Measurements from ENCODE around the gene PRSS50.
A peak's percentile ranks its signal among the peaks of the same experiment; 100 is the strongest.
"Not testable (repeated sequence)": the region's sequence is repeated elsewhere in the genome, so short reads cannot be mapped to it uniquely, and the experiment has no call there.

PRSS50 gene

GRCh38 chr3:46709157-46709654, 8.5 kb downstream of the PRSS50 start:
- no peak for DNase-seq (ENCODE audit: low read depth)
- H3K4me3 ChIP-seq (ENCODE audit: low read length): no peak overlapping the region
- TF ChIP-seq, protein P1, sequence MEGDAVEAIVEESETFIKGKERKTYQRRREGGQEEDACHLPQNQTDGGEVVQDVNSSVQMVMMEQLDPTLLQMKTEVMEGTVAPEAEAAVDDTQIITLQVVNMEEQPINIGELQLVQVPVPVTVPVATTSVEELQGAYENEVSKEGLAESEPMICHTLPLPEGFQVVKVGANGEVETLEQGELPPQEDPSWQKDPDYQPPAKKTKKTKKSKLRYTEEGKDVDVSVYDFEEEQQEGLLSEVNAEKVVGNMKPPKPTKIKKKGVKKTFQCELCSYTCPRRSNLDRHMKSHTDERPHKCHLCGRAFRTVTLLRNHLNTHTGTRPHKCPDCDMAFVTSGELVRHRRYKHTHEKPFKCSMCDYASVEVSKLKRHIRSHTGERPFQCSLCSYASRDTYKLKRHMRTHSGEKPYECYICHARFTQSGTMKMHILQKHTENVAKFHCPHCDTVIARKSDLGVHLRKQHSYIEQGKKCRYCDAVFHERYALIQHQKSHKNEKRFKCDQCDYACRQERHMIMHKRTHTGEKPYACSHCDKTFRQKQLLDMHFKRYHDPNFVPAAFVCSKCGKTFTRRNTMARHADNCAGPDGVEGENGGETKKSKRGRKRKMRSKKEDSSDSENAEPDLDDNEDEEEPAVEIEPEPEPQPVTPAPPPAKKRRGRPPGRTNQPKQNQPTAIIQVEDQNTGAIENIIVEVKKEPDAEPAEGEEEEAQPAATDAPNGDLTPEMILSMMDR (conservative IDR thresholded peaks at IDR 0.05; ENCODE audit: low read length): no peak

DNA sequence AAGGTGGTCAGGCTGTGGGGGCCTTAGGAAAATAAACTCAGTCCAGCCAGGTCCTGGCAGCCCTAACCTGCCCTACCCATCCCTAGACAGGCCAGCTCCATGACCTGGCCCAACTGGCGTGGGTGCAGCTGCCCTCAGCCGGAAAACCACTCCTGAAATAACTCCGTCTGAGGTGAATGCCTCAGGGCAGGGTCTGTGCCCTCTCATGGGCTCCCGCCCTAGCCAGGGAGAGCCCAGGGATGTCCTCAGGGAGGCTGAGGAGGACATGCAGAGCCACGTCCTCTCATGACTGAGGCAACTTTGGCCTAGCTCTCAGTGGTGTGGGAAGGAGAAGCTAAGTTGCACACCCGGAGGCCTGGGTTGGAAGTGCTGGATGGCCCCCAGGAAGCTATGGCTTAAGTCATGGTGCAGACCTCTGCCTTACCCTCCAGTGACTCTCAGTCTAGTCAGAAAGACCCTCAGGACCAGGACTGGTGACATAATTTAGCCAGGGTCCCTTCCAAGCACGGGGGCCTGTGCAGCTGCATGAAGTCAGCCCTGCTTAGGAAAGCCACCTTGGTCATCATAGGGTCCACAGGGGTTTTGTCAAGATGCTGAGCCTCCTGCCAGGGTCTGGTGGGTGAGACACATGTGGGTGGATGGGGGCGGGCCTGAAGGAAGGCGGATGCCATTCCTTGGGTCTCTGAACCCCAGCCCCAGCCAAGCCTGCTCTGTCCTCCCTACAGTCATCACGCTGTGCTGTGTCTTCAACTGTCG, 9.1 kb downstream of the PRSS50 start:
- DNase-seq (ENCODE audit: low read depth): no peak
- TF ChIP-seq, protein P1 (conservative IDR thresholded peaks at IDR 0.05; ENCODE audit: low read length): no peak

DNA sequence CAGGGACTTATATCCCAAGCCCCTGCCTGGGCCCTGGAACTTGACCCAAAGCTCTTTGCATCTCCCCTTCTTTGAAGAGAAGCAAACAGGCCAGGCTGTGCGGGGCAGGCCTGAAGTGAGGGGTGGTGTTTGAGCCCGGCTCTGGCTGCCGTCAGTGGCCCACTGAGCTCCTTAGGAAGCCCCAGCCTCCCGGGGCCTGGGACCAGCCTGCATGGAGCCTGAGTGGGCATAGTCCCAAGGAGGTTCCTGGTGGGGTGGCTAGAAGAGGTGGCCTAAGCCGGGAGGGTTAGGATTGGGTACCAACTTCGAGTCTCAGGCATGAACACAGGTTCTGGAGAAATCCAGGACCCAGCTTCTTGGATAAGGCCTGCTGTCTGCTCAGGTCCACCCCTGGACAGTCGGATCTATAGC, 10.1 kb downstream of the PRSS50 start:
- DNase-seq (ENCODE audit: low read depth): no peak

More for the DNA sequence above, 9.1 kb downstream of the PRSS50 start:
- H3K4me3 ChIP-seq (ENCODE audit: low read length): no peak overlapping the region

DNA sequence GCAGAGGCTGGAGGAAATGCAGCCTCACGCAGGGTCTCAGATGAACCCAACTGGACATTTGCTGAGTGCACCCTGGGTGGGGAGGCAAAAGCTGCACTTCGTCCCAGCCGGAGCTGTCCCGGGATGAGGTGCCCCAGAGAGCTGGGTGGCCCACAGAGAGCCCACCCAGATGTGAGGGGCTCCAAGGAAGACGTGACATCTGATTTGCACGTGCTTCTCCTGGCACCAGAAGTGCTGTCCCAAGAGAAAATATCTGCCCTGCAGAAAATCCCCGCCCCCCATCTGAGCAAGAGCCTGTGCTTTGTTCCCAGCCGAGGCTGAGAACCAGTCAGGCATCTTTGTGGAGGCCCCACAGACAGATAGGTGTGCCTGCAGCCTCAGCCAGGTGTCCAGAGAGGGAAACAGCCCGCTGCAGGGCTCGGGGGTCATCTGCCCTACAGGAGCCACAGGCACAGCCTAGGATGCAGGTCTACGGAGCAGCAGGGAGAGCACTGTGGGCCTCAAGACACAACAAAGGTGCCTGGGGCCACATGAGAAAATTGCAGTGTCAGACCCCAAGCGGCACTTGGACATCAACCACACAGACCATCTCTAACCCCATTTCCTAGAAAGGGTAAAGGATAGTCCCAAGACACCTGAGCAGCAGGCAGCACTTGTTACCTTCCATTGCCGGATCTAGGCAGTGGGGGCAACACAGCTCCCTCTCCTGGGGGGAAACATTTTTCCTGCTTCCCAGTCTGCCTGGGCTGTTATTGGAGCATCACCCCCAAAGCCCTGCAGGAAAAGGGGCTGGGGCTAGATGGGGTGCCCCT, 10.7 kb downstream of the PRSS50 start:
- TF ChIP-seq, protein P1 (conservative IDR thresholded peaks at IDR 0.05; ENCODE audit: low read length): no peak
- H3K4me3 ChIP-seq (ENCODE audit: low read length): no peak overlapping the region
- DNase-seq (ENCODE audit: low read depth): no peak

More for the DNA sequence above, 10.1 kb downstream of the PRSS50 start:
- TF ChIP-seq, protein P1 (conservative IDR thresholded peaks at IDR 0.05; ENCODE audit: low read length): no peak
- H3K4me3 ChIP-seq (ENCODE audit: low read length): no peak overlapping the region

DNA sequence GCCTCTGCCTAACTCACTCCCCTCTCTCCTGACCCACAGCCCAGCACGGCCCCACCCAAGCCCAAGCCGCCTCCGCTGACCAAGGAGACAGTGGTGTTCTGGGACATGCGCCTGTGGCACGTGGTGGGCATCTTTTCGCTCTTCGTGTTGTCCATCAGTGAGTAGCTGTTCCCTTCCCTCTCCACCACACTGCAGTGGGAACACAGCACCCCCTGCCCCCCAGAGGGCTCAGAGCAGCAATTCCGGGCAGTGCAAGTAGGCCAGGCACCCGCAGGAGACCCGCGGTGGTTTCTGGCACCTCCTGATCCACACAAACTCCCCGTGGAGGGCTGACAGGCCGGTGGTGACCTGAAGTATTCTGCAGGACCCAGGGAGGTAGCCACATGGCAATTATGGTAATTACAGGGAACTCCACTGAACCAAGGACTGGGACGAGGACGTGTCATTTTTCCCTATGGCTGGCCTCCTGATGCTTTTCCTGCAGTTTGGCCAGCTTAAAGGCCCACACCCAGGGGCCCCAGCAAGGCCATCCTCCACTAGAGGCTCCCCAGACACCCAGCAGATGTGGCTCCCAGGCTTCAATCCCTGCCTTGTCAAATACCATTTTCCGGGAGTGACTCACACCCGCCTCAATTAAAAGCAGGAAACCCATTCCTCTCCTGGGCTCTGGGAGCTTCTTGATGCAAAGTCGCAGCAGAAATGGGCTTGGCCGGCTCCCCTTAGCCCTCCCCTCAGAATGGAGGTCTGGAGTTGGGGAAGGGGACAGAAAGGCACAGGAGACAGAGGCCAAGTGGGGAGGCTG, 11.7 kb downstream of the PRSS50 start:
- peak; percentile 83 for DNase-seq (ENCODE audit: low read depth)
- TF ChIP-seq, protein P1 (conservative IDR thresholded peaks at IDR 0.05; ENCODE audit: low read length): peak; percentile 44
- H3K4me3 ChIP-seq (ENCODE audit: low read length): no peak overlapping the region

GRCh38 chr3:46705022-46705530, 12.6 kb downstream of the PRSS50 start:
- TF ChIP-seq, protein P1 (conservative IDR thresholded peaks at IDR 0.05; ENCODE audit: low read length): peak; percentile 93
- no peak overlapping the region for H3K4me3 ChIP-seq (ENCODE audit: low read length)
- peak; percentile 63 for DNase-seq (ENCODE audit: low read depth)

- not testable (repeated sequence) for DNase-seq (ENCODE audit: low read depth)
Measured at GRCh38 chr3:46704346-46704745, 13.3 kb downstream of the PRSS50 start.

More at GRCh38 chr3:46704346-46704745, 13.3 kb downstream of the PRSS50 start:
- H3K4me3 ChIP-seq (ENCODE audit: low read length): not testable (repeated sequence)
